Right renal pelvis (tissue), 4 donors: Measurements from ENCODE around the gene BRAP. TPM values are rescaled to one million over a fixed set of nuclear protein-coding genes. Genes with fewer than 3 reads are reported as not detected.
"Not testable (repeated sequence)": the region's sequence is repeated elsewhere in the genome, so short reads cannot be mapped to it uniquely, and the experiment has no call there.

Experiments used
- DNase-seq, 4 donors: peaks; one replicate each; pipeline ENCODE4 v3.0.0-alpha.2; 2013; ENCODE audit warnings: low read depth in 4 of 4, low spot score in 3 of 4, missing footprints in 1 of 4
- polyA plus RNA-seq, 4 donors: library from polyadenylated mRNA; unstranded; fragments of 120-200 nt; gene quantifications; one replicate each; pipeline ENCODE4 v1.2.1, GENCODE V29; 2013; ENCODE audit not compliant: insufficient read length in 4 of 4

Gene BRAP
- polyA plus RNA-seq, 4 donors: 18.3 to 22.6 (median 22.0) TPM

DNA sequence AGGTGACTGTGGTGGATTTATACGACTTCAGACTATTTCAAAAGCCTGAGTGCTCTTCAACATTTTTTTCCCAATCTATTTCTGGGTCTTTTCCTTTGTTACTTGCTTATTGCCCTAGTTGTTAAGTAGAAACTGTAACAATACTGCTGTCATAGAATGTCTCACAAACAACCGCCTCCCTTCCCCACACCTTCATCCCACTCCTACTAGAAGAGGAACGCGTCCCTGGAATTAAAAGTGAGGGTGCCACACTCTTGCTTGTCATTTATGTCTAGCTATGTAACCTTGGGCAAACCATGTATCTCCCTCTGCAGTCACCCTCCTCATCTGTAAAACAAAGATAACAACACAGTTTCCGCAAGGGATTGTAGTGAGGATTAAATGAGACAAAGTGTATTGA is 8.6 kb downstream of the BRAP start:
- DNase-seq: no peak

DNA sequence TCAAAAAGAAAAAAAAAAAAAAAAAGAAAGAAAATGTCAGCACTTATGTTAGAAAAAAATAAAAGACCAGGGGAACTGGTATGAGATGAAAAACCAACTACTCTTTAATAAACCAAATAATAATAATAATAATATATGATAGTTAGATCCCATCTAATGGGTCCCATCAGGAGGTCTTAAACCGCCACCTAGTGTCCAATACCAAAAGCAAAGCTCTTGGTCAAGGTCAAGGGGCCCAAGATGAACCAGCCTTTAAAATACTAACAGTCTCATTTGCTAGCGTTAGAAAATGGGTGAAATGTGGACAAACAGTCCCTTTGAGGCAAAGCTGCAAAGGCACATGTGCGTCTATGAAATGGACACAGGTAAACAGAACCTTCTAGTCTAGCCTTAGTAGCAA is 12.3 kb downstream of the BRAP start:
- DNase-seq: no peak

DNA sequence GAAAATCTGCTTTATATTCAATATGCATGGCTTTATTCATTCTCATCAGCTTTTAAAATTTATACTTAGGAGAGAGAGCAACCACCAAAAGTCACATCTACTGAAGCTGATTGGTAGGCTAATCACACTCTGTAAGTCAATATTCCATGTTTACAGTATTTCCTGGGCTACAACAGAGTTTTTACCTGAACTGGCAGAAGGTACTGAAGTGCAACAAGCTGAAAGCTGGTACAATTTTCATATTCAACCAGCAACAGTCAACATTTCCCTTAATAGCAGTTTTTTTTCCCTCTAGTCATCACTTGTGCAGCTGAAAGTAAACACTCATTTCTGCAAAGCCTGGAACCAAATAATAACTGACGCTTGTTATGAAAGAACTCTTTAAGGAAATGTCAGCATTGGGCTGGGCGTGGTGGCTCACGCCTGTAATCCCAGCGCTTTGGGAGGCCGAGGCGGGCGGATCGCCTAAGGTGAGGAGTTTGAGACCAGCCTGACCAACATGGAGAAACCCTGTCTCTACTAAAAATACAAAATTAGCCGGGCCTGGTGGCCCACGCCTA is 12.9 kb downstream of the BRAP start:
- no peak for DNase-seq

DNA sequence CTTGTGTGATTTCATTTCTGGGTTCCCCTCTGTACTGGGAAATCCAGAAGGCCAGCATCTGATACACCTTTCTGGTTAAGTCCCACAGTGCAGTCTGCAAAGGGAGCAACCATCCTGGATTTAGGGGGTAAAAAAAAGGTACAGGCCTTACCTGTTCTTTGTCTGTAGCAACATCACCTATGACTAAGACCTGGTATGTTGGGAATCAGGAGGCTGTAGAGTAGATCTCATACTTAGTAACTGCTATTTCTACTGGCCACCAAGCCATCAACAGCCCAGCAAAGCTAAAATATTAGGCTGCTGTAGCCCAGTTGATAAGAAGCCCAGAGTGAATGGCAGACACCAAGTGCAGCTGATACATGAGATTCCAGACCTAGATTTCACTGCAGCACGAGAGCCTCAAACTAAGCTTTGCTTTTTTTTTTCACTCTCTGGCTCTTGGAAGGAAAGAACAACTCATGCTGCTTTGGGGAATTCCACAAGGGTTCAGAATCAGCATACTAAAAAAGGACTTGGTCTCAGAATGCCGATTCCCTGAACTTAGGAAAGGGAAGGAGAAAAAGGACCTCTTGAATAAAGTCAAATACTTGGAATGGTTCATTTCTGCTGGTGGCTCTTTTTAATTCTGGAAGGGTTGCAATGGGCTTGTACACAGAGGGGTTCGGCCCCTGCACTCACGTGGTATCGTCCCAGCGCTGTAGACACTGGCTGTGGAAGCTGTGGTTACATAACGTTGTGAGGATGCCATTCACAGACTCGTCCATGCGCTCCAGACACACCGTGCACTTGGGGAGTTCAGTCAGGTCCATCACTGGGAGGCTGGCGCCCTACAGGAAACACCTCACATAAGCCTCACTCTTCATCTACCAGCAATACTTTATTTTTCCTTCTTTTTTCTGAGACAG is 20.5 kb downstream of the BRAP start:
- no peak for DNase-seq

DNA sequence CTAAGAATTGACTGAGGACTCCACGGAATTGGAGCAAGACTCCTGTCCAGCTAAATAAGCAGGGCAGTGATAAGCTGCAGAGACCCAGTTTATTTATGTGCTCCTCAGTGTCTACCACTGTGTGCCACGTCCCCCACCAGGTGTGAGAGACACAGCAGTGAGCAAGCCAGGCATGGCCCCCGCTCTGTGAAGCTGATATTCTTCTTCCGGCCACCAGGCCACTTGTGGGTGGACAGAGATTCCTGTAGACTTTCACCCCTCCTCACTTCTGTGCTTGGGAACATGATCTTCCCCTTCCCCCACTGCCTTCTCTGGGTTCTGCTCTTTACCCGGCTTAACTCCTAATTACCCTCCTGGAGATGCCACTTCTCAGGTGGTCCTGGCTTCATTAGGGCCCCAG is 21.3 kb downstream of the BRAP start:
- DNase-seq: no peak

DNA sequence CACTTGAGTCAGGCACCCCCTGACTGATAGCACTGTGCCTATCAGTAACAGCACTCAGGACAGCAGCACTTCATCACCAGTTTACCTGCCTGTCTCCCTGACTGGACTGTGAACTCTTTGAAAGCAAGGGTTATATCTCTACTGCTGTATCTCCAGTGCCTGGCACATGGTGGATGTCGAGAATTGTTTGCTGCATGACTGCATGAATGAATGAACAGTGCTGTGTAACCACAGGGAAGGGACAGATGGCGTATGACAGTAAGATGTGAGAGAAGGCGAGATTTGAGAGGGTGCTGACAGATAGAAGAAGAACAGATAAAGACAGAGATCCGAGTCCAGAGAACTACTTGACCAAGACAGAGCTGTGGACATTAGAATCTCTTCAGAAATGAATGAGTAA is 29.7 kb downstream of the BRAP start:
- DNase-seq: no peak

DNA sequence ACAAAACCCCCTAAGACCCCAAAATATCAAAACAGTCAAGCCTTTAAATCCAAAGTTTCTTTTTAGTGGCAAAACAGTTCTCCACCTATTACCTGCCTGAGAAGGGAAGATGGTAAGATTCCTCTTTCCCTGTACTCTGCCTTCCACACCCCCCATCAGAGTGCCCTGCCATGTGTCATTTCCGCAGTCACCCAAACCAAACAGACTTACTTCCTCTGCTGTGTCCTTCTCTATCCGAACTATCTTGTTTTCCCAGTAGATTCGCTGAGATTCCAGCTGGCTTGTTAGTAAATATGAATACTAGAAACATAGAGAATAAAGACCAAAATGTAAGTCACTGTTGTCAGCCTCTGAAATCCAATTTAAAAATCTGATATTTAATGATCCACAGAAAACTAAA is 30.4 kb downstream of the BRAP start:
- DNase-seq: no peak

DNA sequence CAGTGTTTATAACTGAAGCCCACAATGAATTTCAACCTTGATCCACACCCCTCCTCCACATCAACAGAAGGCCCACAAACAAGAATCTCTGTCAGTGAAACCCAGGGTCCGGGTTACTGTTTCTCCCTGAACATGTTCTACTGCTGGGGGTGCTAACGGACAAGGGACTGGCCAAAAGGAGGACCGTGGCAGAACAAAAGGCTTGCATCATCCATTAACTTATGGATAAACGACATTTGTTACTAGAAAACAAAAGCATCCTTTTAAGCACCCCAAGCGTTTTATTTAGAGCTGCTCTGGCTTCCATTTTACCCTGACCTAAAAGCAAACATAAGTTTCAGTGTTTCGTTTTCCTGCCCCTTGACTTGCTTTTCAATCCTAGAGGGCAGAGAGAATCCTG is 32.2 kb downstream of the BRAP start:
- DNase-seq: no peak

DNA sequence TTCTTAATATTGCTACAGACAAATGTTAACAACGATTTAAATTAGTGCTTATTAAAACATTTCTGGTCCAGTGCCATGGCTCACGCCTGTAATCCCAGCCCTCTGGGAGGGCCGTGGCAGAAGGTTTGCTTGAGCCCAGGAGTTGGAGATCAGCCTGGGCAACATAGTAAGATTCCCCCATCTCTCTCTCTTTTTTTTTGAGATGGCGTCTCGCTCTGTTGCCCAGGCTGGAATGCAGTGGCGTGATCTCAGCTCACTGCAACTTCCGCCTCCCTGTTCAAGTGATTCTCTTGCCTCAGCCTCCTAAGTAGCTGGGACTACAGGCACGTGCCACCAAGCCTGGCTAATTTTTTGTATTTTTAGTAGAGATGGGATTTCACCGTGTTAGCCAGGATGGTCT is 33.2 kb downstream of the BRAP start:
- DNase-seq: not testable (repeated sequence)

DNA sequence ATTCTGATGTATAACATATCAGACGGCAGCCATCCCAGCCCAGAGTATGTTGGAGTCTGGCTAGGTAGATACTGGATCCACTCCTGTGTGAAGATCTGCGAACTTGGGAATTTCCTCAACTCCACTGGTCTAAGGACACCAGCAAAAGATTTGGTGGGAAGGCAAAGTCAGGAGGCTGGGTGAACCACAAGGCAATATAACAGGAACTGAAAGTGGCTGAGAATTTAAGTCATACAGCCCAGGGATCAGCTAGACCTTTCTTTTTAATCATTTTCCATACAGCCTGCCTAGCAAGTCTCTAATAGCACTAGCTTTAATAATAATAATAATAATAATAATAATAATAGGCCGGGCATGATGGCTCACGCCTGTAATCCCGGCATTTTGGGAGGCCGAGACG is 34.8 kb downstream of the BRAP start:
- no peak for DNase-seq

DNA sequence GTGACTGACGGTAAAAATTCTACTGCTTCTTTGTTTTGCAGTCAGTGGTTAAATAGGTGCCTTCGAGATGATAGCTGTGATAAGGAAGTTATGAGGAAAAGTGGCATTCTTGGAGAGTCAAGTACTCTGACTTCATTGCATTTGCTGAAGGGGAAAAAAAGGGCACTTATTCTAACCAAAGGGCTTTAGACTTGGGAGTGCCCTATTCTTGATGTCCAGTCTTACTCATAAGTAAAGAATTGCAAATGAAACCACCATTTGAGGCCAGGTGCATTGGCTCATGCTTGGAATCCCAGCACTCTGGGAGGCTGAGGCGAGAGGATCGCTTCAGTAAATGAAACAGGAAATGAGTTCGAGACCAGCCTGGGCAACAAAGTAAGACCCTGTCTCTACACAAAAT is 40.3 kb downstream of the BRAP start:
- DNase-seq: no peak

DNA sequence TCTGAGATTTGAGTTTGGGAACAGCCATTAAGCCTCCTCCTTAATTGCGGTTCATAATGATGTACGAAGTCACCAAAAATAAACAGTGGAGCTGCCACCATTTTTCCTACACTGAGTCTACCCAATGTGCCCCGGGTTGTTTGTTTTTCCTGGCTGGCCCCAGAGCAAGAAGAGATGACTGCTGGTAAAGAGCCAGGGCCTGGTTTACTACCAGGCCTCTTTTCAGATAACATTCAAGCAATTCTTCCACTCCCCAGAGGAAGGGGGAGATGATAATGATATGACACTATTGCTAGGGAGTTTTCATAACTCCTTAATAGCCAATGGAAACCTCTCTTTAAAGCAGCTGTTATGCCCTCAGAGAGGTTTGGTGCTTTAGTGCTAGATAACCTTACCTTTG is 42.3 kb downstream of the BRAP start:
- no peak for DNase-seq

DNA sequence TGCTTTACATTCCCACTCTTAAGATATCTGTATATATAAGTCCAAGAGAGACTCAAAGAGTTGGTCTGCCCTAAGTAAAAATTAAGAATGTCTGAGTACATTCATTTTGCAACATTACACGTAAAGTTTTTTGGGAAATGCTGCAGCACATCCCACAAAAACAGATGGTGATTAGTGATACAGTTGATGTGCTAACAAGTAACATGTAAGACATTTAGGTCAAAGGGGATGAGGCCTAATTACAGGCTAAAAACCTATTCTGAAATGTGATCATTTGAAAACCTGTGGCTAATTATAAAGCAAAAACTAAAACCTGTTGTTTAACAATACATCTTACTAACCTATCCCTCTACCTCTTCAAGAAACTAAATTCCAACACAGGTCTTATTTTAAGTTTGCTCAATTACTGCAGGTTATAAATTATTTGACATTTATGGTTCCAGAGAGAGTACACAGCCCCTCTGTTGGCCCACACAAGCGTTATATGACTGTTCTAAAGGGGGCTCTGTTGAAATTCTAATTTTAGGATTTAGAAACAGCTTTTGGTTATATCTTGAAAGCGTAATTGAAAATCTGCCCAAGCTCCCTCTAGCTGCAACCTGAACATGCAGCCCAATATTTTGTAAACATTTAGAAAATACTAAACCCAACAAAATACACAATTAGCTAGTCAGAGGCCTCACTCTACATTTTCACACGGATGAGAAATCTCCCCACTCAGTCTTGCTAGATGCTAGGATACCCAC is 42.9 kb downstream of the BRAP start:
- no peak for DNase-seq

DNA sequence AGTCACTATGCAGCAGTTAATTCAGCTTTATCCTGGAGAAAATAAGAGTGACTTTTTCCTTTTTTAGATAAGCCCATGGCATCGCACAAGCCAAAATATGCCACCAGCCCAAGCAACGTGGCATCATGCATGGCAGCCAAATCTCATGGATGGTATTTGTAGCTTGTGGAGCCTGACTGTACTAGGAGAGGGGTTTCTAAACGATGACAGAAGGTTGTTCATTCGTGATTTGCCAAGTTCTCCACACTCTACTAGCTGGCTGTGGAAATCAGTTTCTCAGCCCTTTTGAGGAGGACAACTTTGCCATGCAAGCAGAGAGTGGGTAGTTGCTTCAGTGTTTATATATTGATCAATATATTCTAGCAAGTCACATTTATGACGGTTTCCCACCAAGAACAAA is 45.2 kb downstream of the BRAP start:
- no peak for DNase-seq

DNA sequence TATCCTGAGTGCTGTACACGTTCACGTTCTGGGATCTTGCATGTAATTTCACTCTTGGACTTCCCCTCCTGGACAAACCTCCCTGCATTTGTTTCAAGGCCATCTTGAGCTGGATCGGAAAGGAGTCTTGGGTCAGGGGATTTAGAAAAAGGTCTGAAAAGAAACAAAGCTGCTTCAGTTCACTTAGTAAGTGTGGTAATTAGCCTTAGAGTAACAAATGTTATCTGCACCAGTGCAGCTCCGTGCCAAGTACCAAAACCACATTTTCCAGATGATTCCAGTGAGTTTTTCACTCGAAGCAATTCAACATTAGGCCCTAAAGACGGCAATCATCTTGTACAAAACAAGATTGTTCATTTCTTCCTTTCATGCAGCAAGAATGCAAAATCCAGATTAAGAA is 47.2 kb downstream of the BRAP start:
- DNase-seq: no peak

DNA sequence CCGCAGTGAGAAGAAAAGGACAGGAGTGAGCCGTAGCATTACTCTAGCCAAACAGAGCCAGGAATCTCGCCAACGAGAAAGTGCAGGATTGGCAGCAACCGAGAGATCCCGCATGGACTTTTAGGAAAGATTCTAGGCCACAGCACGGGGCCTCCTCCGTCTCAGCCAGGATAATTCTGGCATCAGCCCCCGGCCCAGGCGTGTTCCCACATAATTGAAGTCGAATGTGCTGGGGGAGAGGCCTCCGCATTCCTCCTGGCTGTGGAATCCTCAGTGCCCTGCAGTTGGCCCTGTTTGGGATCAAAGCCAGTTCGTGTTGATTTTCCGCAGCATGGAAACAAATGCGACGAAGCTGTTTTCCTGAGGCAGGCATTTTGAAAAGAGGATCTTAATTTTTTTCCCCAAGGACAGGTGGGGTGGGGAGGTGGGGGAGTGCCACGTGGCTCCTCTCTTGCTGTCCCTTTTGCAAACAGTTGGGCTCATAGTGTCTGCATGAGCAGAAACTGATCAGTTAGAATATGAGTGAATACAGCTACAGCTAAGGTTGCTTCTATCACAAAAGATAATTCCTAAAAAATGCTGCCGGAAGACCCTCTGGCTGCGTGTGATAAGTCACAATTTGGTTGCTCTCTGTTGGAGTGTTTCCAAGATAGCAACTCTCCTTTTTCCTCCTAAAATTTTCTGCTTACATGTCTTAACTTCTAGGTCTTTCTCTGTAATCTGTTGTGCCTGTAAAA is 49.4 kb downstream of the BRAP start:
- peak in 3 of 4 donors; percentile 45 to 50 (median 49) for DNase-seq

DNA sequence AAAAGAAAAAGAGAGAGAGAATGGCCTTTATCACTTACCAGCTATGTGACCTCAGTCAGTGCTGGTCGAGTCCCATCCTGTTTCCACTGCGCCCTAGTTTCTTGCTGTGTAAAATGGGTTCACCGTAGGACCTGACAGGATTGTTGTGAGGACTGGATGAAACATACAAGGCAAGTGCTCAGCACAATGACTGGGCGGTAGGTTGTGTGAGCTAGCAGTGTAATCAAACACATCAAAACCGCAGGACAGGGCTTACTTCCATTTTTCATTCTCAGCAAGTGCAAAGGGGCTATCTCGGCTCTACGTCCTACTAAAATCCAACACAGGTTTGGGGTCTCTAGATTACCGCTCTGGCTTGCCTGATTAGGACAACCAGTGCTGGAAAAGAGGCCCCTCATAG is 50.2 kb downstream of the BRAP start:
- DNase-seq: no peak

DNA sequence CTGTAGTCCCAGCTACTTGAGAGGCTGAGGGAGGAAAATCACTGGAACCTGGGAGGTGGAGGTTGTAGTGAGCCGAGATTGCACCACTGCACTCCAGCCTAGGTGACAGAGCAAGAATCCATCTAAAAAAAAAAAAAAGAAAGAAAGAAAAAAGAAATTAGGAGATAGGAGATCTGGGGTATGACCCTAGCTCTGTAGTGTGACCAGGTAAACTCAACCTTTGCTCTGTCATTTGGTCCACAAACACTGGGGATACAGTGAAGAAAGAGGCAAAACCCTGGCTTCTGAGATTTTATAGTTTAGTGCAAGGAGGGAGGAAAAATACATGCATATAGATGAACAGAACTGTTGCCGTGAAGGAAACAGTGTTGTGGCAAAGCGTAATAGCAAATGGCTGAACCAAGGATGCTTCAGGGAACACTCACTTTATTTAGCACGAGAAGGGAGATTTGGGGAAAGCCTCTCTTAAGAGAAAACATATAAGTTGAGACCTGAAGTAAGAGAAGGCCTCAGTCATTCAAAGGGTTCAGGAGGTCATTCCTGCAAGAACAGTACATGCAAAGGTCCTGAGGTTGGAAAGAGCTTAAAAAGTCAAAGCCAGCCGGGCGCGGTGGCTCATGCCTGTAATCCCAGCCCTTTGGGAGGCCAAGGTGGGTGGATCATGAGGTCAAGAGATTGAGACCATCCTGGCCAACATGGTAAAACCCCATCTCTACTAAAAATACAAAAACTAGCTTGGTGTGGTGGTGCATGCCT is 57.1 kb downstream of the BRAP start:
- no peak for DNase-seq

DNA sequence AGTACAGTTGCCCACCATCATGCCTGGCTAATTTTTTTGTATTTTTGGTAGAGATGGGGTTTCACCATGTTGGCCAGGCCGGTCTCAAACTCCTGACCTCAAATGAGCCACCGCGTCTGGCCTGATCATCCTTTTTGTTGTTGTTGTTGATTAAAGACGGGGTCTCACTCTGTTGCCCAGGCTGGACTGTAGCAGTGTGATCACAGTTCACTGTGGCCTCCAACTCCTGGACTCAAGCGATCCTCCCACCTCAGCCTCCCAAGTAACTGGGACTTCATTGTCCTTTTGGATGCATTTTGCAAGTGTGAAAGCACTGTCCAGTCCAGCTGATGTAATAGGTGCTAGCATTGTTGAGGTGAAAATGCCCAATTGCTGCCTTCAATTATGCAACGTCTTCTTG is 59.5 kb downstream of the BRAP start:
- DNase-seq: no peak

DNA sequence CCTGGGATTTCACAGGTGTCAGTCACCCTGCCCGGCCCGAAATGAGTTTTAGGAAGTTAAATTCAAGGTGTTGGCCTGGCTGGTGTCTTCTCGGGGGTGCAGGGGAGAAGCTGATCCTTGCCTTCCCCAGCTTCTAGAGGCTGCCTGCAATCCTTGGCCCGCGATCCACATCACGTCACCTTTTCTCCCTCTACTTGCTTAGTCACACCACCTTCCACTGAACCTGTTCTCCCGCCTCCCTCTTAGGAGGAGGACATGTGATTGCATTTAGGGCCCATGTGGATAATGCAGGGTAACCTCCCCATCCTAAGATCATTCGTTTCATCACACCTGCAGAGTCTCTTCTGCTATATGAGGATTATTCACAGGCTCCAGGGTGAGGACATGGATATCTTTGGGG is 61.2 kb downstream of the BRAP start:
- no peak for DNase-seq
